HG02610 (cell line): ENCODE measurements around the gene BTG2.
"Not testable (repeated sequence)": the region's sequence is repeated elsewhere in the genome, so short reads cannot be mapped to it uniquely, and the experiment has no call there.

Experiments
- ATAC-seq: cut with Tn5 transposase; IDR thresholded peaks from one replicate; pipeline ENCODE4 v1.9.1; 2021; ENCODE audit warnings: mild to moderate bottlenecking, moderate library complexity; ENCODE audit not compliant: unreplicated experiment

The BTG2 gene, protein sequence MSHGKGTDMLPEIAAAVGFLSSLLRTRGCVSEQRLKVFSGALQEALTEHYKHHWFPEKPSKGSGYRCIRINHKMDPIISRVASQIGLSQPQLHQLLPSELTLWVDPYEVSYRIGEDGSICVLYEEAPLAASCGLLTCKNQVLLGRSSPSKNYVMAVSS

DNA sequence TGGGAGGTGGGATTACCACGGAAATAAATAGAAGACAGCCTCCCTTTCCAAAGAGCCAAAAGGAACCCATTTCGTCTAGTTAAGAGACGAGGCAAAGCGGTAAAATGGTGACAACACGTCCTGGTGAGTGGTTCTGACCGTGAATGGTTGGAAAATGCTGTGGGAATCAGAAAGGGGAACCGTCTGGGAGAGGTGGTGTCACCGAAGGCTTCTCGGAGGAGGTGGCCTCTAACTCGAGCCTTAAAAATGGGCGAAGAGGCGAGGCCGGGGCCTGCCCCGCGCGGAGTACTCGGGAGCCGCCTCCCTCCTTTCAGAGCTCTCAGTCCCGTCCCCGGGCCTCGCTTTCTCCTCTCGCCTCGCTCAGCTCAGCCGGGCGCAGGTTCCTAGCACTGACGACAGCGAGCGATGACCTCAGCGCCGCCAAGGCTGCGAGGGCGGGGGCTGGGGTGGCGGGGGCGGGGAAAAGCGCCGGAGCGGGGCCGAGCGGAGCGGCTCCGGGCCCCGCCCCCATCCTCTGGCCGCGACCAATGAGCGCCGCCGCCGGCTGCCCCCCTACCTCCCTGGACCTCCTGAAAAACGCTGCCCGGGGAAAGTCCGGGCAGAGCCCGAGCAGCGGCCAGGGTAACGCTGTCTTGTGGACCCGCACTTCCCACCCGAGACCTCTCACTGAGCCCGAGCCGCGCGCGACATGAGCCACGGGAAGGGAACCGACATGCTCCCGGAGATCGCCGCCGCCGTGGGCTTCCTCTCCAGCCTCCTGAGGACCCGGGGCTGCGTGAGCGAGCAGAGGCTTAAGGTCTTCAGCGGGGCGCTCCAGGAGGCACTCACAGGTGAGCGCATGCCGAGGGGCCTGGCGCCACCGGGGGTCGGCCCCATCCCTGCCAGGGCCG lies at the start of gene BTG2:
Gene BTG2 (plus strand): TSS at position 601 of the 890 bp plus-strand sequence. CDS start 88 bp downstream, at position 689.
- peak; percentile 72 for ATAC-seq

DNA sequence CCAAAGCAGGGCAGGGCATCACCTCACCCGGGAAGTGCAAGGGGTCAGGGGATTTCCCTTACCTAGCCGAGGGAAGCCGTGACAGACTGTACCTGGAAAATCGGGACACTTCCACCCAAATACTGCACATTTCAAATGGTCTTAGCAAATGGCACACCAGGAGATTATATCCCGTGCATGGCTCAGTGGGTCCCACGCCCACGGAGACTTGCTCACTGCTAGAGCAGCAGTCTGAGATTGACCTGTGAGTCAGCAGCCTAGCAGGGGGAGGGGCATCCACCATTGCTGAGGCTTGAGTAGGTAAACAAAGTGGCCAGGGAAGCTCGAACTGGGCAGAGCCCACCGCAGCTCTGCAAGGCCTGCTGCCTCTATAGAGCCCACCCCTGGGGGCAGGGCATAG lies 48.7 kb upstream of the BTG2 start:
- ATAC-seq = not testable (repeated sequence)

DNA sequence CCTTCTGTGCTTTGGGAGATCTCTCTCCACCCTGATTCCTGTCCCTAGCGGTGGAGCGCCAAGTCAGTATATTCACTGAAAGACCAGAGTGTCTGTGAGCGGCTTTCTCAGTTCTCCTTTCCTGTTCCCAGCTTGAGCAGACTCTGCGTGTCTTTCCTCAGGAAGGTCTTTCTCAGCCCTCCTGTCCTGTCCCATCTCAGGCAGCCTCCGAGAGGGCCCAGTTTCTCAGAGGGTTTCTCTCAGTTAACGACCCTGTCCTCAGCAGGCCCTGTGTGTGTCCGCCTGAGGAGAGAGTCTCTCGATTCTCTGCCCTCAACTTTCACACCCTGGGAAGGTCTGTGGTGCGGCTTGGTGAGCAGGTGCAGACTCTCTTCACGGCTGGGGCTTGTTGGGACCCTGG lies 41.8 kb upstream of the BTG2 start:
- ATAC-seq = no peak

DNA sequence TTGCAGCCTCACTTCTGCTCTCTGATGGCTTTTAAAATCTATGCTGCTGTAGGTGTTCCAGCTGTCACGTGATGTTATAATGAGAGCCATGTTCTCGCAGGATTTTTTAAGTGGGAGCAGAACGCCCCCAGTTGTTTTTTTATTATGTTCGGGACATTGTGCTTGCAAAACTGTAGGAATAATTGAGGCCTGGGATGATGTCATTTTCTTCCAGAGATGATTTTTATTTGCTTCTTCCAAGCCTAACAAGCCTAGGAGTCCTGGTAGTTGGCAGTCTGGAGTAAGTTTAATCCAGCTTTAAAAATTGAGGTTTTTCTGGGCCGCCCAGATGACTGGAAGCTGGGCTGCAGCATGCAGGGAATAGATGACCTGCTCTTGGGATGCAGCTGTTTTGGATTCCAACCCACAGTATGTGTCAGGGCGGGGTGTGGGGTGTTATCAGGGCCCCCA lies 41.2 kb upstream of the BTG2 start:
- no peak for ATAC-seq

DNA sequence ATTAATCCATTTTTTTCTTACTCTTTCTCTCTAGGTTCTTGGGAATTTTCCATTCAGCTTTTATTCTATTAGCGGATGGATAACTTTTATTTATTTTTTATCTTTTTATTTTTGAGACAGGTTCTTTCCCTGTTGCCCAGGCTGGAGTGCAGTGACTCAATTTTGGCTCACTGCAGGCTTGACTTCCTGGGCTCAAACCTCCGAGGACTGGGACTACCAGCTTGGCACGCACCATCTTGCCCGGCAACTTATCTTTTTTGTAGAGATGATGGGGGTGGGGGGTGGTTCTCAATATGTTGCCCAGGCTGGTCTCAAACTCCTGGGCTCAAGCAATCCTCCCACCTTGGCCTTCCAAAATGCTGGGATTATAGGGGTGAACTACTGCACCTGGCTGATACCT lies 39.8 kb upstream of the BTG2 start:
- ATAC-seq = no peak

DNA sequence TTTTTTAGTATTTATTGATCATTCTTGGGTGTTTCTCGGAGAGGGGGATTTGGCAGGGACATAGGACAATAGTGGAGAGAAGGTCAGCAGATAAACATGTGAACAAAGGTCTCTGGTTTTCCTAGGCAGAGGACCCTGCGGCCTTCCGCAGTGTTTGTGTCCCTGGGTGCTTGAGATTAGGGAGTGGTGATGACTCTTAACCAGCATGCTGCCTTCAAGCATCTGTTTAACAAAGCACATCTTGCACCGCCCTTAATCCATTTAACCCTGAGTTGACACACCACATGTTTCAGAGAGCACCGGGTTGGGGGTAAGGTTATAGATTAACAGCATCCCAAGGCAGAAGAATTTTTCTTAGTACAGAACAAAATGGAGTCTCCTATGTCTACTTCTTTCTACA lies 39.2 kb upstream of the BTG2 start:
- ATAC-seq = not testable (repeated sequence)

DNA sequence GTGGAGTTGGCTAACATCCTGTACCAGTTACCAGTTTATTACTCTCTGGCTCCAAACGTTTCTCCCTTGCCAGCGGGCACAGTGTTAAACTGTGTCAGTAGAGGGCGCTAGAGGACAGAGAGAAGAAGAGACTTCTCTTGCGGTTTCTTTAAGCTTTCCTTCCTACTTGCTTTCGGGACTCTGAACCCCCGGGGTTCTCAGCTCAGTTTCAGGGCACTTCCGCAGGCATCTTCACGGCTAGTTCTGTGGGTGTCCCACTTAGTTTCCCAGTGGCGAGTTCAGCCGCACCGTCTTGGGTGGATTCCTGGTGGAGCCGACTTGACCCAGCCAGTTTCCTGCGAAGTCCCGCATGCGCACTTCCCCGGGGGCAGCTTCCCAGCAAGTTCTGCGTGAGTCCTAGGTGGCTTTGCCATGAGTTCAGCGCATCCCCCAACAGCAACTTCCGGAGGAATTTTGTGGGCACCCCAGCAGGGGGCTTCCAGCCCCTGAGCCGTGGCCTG lies 37.9 kb upstream of the BTG2 start:
- ATAC-seq = no peak

DNA sequence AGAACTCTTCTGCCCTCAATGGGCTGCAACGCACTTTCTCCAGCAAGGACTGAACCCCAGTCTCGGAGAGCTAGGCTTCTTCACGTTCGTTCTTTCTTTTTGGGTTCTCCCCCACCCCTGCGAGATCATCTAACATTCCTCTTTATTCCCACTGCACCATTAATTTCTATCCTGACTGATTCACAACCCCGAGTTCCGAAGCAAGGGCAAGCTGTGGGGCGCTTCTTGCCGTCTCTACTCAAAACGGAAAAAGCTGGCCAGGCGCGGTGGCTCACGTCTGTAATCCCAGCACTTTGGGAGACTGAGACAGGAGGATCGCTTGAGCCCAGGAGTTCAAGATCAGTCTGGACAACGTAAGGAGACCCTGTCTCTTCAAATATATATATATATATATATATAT lies 37.4 kb upstream of the BTG2 start:
- ATAC-seq = no peak

DNA sequence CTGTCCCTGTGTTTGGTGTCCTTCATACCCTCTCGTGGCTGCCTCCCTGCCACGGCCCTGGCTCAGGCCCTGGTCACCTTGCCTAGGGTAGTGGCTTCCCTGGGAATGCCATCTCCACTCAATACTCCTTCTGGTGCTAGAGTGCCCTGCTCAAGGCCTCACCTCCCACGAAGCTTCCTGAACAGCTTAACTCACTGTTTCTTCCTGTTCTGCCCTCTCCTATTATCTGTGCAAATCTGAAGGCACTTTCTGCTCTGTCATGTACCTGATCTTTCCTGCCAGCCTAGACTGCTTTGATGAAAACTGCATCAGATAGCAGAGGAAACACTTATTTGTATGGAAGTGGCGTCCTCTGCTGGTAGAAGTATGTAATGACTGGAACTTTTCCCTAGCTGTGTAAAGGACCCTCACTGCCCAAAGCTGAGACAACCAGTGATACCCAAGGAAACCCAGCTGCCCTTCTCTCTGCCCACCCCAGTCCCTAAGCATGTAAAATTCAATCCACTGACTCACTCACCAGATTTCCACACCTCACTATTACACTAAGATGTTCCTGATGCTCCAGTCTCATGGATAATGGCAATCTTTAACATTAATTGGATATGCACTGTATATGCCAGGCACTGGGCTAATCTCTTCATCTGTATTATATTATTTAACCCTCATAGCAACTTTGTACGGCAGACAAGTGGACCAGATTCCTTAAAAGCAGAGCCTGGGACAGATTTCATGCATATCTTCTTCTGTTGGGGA lies 36.2 kb upstream of the BTG2 start:
- ATAC-seq = no peak

DNA sequence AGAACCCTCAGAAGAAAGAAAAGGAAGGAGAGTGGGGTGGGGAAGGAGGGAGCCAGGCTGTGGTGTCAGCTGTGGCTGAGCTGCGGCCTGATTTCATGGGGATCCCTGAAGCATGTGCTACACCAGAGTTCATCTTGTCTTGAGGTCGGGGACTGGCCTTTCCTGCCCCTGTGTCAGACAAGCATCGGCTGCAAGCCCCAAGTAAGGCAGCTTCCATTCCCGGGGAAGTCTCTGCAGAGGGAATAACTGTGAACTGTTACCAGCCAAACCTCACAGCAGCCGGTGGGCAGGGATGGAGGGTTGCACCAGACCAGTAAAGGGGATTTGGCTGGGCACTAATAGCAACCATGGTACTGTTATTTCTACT lies 35.7 kb upstream of the BTG2 start:
- no peak for ATAC-seq

DNA sequence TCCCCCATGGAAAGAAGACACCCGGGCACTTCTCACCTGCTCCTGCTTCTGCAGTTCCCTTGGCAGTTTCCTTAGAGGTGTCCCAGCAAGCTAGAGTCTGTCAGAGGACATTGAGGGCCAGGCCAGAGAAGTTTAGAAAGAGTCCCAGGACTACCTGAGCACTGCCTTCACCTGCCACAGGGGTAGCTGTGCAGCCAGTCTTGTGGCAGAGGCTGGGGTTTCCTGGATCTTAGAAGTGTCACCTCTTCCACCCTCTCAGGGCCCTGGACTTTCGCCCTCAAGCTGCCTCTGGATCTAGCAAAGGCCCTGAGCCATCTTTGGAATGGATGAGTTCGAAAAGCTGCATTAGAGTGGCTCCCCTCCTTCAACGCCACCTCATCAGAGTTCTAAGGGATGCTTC lies 34.9 kb upstream of the BTG2 start:
- ATAC-seq = no peak

DNA sequence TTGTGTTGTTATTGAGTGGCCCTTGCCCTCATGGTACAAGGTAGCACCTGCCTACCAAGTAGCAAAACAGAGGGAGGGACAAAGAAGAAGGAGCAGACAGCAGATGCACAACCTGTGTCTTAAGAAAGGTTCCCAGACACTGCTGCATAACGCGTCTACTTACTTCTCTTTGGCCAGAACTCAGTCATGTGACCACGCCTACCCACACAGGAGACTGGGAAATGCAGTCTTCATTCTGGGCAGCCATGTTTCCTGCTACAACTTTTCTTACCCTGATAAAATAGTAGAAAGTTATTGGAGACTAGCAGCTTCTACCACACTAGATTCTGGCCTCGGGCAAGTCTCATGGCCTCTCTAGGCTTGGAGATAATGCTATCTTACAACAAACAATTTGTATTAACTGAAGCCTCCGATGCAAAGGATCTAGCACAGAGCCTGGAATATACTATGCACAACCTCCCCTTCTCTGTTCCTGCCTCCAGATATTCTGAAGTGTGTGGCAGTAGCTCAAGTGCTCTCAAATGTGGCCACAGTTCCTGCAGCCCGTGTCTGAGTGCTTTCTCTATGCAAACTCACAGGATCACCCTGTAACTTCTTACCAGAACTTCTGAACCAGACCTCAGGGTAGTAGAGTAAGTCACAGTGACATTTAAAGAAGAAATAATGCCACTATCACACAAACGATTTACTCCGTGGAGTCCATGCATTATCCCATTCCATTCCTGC lies 34.1 kb upstream of the BTG2 start:
- peak; percentile 32 for ATAC-seq

DNA sequence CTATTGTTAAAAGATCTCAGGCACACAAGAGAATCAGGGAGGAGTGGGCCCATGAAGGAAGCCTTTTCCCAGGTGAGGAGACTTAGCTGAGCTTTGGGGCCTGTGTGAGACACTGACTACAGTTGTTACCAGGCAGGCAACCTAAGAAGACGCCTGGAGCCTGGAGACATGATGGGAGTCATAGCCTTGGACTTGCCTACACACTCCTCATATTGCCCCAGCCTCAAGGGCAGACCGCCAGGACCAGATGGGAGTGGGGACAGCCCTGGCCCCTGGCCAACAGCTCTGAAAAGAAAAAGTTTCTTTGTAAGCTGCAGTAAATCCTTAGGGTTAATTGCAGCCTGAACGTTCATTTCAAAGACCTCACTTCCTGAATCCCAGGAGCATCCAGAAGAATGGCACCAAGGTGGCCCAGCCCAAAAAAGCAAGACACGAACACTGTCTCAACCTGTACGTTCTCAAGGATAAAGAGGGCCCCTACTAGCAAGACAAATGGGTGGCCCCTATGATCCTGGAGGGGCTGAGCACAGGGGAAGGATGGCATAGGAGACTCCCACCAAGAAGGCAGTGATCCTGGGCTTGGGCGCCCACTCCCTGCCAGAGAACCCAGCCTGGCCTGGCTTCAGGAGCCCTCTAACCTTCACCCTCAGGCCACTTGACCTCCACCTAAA lies 33.2 kb upstream of the BTG2 start:
- no peak for ATAC-seq

DNA sequence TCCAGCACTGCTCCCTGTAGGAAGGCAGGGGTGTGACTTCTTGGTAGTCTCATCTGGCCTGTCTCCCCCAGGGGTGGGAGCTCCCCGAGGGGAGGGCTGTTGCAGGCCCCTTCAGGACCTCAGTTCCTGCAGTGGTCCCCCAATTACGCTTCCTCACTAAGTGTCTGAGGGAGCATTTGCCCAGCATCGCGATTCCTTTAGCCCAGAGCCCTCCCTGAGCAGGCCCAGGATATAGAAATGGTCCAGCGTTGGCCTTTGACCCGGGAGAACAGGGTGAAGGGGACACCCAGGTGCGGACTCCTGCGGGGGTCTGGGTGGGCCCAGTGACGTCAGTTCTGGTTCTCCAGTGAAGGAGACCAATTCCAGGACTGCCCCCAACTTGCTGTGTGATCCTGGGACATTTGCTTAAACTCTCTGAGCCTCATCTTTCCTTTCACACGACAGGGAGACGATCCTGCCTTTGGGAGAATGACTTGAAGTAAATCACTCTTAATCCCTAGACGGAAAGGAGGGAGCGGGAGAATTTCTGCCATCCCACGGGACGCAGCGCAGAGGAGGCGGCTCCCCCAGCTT lies 32.6 kb upstream of the BTG2 start:
- ATAC-seq = no peak

DNA sequence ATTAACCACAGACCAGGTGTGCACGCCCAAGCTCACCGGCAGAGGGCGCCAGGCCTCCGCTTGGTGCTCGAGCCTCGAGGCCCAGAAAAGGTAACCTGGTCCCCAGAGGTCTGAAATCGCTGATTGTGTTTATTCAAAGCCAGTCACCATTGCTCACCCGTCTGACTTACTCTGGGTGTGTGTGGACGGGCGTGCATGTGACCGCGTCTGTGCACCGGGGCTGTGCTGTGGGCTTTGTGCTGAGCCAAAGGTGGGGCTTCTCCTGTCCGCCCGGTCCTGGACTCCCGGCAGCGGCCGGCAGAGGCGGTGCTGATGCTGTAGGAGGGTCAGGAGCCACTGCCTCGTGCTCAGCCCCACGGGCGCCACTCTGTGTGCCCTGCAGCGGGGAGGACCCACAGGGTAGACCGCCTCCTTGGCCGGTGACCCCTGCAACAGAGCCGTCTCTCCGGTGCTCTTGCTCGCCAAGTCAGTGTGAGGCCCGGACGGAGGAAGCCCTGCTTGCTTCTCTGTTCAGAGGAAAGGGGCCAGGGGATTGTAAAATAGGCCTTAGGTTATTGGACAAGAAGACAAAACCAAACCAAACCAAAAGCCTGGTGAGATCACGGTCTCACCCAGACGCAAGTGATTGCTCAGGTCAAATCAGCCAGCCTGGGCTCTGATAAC lies 32.0 kb upstream of the BTG2 start:
- peak; percentile 46 for ATAC-seq

DNA sequence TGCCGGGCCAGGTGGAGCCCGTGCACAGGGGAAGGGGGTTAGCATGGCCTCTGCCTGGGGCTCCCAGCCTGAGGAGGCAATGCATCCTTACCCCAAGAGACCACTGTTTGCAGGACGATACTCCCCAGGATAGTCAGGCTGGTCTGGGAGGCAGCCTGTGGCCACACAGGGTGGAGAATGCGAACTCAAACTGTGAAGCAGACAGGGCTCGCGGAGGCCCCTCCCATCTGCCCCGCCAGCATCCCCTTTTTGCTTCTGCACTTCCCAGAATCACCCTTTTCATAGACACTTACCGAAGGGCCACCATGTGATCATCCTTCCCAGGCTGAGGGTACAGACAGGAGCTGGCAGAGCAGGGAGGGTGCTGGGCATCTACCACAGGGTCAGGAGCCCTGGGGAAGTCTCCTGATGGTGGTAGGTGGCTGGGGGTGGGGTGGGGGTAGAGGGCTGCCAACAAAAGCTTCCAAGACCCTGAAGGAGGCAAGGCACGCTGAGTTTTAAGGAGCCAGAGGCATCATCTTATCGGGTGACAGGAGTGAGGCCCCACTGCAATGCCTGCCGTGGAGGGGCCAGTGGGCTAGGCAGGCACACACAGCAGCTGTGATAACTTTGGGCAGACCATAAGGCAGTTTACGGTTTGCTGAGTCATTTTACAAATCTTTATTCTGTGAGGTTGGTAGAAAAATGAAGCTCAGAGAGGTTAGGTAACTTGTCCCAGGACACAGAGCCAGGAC lies 31.3 kb upstream of the BTG2 start:
- ATAC-seq = no peak

DNA sequence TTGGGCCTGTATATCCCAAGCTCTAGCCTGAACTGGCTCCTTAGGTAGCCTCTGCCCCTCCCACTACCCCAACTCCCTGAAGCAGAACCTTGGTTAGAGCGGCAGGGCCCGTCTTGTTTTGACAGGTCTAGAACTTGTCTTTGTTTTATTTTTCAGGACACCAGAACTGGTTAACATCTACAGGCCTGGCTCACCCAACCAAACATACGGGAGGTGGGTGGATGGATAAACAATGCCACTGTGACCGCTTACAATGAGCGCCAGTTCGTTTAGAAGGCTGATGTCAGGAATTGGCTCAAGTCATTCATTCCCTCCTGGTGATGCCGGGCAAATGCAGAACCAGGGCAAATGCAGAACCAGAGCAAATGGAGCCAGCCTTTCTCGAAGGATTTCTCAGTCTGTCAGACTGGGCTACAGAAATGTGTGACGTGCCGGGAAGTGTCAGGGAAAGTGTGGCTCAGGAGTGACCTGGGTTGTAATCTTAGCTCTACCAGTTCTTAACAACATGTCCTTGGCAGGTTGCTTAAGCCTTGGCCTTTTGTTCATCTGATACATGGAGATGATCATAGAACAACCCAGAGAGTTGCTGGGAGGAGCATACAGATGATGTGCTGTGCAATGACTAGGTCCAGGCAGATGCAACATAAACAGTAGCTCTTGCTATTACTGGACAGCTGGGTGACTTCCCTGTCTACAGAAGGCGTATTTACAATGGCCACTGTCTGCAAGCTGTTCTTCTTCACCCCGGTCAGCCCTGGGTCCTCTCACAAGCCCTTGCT lies 30.5 kb upstream of the BTG2 start:
- no peak for ATAC-seq

DNA sequence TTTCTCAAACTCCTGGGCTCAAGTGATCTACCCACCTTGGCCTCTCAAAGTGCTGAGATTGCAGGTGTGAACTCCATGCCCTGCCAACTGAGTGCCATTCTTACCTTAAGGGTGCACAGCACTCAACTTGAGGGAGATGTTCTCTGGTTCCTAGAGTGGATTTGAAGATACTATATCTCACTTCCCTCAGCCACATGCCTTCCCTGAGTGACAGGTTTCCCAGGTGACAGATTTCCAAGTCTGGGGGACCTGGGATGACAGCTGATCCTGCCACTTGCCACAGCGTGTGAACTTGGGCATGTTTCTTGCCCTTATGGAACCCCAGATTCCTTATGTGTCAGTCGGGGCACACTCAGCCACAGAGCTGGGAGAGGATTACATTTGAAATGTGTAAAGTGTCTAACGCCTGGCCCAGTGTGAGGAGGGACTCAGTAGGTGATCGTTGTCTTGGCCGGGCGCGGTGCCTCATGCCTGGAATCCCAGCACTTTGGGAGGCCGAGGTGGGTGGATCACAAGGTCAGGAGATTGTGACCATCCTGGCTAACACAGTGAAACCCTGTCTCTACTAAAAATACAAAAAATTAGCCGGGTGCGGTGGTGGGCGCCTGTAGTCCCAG lies 29.6 kb upstream of the BTG2 start:
- no peak for ATAC-seq
